ENCODE measurements around the gene TK2.

TK2 gene

DNA sequence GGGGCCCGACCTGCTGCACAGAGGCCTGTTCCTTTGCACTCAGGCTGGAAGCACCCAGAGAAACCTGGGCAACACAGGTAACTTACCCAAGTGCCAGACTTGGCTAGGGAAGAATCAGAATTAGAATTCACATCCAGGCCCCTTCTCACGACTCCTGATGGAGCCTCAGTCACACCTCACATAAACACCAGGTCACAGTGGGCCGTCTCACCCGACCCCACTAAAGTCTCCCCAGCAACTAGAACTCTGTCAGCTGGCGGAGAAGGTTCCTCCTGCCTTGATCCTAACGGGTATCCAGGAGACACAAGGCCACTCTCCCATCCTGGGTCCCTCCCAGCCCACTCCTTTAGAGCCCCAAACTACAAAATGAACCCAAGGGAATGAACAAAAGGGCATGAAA lies 6.4 kb downstream of the TK2 start:
- DNase-seq = no peak

DNA sequence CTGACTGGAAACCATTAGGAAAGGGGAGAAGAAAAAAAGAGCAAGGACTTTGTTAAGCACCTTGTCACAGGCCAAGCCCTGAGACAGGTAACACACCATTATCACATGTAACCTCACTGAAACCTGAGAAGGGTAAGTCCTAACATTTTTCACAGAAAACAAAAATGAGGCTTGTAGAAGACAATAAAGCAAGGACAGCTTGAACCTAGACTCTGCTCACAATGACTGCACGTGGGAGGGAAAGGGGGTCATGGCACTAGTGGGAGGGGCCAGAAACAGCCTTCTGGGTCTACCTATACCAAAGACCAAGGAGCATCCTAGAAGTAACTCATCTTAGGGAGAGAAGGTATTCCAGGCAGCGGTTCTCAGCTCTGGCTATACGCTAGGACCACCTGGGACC lies 7.5 kb downstream of the TK2 start:
- DNase-seq = no peak

DNA sequence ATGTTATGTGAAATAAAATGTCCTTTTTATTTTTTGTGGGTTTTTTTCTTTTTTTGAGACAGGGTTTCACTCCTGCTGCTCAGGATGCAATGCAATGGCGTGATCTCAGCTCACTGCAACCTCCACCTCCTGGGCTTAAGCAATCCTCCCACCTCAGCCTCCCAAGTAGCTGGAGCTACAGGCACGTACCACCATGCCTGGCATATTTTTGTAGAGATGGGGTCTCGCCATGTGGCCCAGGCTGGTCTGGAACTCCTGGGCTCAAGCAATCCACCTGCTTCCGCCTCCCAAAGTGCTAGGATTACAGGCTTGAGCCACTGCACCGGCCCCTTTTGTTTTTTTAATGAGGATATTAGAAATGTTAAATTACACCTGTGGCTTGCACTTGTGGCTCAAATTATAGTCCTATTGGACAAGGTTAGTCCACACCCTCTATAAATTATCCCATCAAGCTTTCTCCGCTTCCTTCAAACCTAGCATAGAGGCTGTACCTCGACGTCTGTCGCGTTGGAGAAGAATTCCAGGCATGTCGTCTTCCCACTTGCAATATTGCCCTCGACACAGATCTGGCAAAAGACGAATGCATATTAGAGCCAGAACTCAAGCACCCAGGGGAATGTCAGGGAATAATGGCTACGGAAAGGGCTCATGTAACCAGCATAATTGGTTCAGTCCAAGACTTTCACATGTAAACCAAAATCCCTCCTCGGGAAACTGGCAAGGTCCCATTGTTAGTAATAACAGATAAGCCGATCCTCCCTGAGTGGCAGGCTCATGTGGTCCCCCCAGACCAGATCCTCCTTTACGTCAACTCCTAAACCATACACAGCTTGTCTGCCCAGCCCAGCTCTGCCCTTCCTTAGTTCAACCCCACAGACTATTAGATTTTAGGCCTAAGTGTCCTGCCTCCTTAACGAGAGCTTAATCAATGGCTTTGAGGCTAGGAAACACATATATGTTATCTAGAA lies 8.2 kb downstream of the TK2 start:
- no peak for DNase-seq

DNA sequence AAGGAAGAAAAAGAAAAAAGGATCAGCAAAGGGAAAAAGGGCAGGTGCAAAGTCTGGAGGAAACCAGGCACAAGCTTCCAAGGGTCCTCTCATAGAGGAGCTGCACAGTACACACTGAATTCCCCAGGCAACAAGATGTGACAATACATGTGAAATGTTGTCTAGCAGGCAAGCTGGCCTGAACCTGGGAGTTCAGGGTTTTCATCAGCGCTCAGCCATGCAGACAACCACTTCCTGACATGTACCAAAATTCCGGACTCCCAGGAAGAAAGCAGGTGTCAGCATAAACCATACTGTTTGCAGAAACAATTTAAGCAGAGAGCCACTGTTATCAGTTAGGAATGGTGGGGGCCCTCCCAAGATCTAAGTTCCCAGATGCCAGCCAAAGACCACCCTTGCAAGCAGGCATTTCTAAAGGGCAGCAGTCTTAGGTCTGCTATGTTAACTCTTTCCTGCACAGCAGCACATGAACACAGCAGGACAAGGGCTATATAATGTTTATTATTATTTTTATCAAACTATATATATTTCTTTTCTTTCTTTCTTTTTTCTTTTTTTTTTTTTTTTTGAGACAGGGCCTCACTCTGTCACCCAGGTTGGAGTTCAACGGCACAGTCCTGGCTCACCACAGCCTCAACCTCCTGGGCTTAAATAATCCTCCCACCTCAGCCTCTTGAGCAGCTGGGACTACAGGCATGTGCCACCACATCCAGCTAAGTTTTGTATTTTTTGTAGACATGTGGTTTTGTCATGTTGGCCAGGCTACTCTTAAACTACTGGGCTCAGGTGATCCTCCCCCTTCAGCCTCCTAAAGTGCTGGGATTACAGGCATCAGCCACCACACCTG lies 10.1 kb downstream of the TK2 start:
- no peak for DNase-seq

DNA sequence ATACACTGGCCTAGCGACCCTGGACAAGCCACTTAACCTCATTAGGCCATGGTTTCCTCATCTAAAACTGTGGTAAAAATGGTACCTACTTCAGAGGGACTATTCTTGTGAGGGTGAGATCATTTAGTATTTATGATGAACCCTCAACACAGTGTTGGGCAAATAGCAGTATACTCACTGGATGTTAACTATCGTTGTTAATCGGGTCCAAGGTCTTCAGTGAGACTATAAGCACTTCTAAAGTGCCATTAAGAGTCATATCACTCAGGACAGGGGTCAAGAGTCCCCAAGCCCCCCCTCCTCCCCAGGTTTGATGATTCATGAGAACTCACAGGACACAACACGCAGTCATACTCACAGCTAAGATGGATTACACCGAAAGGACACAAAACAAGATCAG lies 11.0 kb downstream of the TK2 start:
- no peak for DNase-seq

DNA sequence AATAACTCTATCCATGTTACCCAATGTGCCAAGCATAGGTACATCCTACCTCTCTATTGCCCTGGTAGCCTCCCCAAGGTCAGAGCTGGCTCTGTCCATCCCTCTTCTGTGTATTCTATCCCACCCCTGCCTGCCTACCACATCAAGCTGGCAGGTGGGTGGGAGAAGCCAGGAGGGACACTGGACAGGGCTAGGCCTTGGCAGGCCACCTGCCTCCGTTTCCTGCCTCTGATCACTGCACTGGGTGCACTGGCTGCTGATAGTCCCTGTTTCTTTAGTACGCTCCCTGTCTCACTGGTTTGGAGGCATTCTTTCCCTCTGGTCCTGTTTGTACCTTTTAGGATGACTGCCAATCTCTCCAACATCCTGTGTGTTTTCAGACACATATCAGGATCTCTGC lies 12.7 kb downstream of the TK2 start:
- DNase-seq = no peak

DNA sequence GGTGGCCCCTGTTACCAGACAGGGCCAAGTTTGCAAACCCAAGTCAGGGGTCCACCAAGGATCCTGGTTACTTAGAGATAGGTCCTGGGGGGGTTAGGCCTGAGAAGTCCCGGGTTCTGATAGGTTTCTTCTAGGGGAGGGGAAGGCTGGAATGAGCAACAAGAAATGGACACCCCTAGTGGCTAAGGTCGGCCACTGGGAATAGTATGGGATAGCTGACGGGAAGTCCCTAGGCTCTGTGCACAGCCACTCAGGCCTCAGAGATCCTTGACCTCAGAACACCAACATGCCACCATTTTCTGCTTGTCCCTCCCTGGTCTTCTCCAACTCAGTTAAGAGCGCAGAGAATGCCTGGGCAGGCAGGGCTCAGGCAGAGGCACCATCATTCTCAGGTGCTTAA lies 13.4 kb downstream of the TK2 start:
- DNase-seq = no peak

DNA sequence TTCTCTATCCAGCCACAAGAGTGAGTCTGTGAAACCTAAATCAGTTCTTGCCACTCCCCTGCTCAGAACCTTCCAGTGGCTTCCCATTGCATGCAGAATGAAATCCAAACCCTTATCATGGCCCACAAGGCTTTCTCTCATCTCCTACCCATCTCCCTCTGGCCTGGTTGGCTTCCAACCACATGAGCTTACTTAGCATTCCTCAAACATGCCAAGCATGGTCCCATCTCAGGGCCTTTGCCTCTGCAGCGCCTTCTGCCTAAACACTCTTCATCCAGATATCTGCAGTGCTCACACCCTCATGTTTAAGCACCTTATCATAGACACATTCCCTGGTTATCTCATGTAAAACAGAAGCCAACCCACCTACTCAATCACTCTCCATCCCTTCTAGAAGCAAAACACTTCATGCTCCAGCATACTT lies 15.5 kb downstream of the TK2 start:
- DNase-seq = no peak

DNA sequence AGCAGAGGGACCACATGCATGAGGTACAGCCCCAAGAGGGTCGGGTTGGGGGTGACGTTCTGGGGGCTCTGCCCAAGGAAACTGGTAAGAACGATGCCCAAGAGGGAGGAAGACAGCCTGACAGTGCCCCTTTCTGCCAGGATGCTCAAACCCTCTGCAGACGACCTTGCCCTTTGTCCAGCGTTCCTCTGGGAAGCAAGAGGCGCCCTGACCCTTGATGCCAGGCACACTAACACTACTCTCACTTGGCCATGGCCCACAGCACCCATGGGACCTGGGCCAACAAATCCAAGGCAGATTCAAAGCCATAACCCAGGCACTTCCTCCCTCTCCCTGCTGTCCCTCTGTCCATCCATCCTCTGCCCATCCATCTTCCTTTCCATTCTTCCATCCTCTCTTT lies 20.4 kb downstream of the TK2 start:
- DNase-seq = no peak

DNA sequence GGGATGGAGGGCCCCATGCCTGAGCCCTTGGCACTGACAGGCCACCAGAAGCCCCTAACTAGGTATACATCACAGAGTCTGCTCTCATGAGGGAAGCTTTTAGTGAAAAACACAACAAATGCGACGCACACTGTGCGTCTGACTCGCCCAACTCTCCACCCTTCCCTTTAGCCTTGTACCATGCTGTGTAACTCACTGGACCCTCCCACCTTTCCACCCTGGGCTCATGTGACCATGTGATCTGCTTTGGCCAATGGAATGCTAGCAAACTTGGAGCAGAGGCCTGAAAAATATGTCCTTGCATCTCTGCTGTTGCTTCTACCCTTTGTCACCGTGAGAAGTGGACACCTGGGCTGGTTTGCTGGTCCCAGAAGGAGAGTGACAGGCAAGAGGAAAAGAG lies 21.6 kb downstream of the TK2 start:
- DNase-seq = no peak

DNA sequence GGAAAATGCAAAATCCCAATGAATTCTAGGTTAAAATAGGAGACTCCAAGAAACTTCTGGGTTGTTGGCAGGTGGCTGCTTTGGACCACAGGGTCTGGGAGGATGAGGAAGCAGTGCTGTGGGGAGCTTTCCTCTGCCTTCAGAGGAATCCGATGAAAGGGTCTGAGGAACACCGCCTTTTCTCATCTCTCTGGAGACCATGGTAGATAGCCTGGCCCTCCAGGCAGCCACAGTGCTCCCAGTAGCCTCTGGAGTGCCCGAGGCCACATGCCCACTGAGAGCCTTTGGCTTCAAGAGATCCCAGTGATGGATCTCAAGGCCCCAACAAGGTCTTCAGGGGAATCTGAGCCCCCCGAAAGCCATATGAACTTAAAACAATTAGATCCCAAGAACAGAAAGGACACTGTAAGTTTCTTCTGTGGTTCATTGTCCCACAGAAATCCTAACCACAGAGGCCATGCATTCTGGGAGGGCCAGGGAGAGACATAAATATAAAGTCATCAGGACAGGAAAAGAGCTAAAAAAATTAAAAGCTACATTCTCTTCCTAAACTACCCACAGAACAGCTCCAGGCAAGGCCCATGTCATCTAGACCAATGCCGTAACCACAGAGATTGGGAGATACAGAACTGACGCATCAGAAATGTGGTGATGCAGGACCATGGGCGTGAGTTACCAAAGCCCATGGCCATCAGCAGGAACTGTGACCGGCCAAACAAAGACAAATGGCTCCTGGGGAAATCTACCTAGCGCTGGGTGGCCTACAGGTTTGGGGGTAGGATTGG lies 24.3 kb downstream of the TK2 start:
- DNase-seq = no peak

DNA sequence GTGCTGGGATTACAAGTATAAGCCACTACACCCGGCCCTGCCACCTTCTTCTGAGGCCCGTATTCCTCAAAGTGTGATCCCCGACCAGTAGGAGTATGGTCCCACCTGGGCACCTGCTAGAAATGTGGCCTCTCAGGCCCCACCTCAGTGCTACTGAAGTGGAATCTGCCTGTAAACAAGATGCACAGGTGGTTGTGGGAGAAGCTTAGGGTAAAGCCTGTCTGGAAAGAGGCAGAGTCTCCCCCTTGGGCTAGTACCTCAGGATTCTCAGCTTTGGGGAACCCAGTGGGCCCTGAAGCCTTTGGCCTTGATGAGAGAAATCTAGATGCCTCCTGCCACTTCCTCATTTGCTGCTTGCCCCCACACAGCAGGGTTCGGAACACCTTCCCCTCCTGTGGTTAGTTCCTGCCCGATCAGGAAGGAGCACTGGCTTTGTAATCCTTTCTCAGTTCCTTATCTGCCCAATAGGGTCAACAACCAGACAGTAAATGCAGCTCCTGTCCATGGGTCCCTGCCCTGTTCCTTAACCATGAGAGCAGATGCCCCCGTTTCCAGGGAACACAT lies 25.2 kb downstream of the TK2 start:
- DNase-seq = peak; percentile 46

DNA sequence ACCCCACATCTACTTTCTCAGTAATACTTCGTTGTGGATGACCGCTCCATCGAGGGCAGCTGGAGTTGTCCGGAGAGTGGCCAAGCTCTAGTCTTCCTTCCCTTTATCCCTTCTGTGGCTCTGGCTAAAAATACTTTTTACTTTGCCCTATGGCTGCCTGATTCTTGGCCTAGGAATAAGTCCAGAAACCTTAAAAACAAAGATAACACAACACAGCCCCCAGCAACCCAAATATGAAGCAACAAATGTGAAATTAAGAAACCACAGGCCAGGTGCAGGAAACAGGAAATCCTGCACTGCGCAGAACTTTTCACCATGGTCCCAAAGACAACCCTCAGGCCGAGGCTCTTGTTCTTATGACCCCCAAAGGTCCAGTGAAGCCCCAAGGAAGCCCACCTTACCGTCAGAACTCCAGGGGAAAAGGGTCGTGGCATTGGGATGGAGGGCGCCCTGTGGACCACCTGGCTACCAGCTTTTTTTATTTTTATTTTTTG lies 26.0 kb downstream of the TK2 start:
- peak; percentile 64 for DNase-seq

DNA sequence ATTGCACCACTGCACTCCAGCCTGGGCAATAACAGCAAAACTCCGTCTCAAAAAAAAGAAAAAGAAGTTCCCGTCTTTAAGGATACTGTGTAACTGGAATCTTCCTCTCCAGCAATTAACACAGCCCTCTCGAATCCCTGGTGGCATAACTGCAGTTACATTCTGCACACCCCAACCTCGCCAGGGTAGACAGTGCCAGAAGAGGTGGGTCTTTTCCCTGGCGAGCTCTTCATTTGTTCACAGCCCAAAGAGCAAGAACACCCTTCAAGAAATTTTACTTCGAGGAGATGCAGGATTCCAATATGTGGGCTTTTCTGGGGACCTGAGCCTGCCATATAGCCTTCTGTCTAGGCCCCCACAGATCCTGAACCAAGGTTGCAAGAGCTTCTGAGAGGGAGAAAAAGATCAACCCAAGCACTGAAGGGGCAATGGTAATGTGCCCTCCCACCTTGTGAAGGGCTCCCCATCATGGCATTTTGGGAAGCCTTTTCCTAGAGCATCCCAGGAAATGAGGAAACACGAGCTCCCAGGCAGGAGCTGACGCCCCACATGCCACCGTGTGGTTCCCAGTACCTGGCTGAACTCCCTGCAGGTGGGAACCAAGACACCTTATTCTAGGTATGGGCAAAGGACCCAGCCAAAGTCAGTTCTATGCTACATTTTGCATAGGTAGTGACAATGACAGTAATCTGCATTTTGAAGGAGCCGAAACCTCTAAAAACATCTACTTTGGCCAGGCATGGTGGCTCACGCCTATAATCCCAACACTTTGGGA lies 26.9 kb downstream of the TK2 start:
- DNase-seq = no peak

DNA sequence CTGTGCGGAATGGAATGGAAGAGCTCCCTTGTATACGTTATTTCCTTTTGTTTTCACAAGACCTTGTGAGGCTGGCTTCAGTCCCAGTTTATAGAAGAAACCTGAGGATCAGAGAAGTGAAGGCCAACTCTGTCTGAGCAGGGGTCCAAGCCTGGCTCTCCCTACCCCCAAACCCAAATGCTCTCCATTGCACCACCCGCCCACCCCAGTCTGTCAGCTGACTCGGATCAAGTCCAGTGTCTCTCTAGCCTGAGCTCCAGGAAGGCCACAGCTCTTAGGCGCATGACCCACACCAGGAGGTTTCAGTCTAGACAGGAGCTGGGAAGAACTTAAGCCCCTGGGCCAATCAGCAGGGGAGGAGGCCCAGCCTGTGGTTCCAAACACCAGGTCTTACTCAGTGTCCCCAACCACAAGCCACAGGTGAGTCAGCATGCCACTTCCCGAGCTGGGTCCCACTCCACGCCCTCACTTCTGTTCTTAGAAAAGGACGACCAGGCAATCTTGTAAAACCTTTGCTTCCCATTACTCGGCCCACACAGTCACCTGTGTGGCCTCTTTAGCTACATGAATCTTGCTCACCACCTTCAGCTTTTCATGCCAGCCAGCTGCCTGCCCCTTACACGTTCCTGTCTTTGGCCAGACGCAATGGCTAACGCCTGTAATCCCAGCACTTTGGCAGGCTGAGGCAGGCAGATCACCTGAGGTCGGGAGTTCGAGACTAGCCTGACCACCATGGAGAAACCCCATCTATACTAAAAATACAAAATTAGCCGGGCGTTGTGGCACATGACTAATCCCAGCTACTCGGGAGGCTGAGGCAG lies 27.8 kb downstream of the TK2 start:
- peak; percentile 83 for DNase-seq

DNA sequence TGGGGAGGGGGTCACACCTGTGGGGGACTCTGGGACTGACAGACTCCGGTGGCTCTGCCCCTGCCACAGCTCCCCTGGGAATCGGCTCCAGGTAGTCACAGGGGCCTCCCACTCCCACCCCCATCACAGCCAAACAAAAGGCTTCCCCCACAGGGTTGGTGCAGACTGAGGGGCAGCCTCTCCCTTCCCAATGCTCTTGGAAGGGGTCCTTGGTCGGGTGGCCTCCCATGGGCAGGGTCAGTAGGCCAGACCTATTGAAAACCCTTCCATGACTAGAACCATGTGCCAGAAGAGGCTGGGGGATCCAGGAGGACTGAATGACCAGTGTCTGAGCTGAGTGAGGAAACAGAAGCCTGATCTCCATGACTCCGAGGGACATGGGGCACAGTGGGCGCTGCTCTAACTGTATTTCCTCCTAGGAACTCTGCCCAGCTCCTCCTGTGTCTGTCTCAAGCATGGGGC lies 28.6 kb downstream of the TK2 start:
- no peak for DNase-seq

DNA sequence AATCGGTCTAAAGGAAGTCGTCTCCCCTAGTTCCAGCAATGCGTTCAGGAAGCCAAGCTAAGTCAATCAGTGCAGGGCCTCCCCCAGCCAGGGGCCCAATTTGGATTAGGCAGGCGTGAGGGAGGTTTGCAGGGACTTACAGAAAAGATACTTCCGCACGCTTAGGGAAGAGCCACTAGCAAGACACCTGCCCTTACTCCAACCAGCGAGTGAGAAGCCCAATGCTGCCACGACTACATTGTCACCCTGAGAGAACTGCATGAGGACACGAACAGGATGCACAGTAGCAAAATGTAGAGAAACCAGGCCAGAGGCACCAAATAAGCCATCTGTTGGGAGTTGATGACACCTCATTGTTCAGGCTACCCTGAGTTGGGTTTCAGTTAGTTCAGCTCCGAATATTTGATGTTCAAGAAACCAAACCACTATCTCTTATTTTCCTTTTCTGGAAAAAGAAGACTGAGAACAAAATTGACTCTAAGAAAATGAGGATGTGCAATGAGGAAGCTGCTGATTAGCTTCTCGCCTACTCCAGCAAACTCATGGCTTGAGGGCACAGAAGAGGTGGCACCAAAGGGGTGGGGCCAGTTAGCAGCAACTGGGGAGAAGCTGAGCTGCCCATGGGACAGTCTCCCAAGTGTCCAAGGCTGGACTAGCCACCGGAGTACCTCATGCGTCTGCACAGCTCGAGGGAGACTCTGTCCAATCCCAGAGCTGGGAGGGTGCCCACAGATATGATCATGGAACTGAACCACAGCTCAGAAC lies 29.3 kb downstream of the TK2 start:
- DNase-seq = no peak

DNA sequence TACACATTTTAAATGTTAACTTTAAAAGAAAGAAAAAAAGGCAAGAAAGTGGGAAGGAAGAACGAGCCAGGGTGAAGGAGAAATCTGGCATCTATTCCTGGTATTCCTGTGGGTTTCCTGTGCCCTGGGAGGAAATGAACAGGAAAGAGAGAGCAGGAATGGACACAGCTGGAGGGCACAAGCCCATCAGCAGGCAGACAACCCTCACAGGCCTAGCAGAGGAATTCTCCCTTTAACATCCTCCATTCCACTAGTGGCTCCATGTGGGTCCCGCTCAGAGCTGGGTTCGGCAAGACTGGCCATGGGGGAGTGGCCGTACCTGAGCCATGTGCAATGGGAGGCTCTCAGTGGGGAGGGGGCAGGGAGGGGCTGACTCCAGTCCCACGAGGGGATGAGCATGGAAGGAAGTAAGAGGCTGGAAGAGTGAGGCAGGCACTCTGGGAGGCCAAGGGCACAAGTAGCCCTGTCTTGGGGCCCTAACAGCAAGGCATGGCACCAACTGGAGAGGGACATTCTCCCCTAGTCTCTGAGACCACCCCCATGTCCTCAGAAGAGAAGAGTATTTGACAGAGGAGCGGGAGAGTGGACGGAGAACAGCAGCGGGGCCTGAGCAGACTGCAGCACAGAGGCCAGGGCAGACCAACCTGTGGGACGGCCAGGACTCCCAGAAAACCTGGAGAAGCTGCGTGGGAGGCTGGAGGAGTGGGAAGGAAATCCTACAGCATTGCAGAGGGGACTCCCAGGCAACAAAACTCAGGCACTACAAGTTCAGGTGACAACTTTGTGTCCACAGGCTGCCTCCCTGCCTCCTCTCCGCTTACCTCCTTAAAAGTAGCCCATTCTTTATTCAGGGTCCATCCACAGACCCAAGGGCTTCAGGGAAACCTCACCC lies 30.2 kb downstream of the TK2 start:
- DNase-seq = no peak

All from CD4-positive, alpha-beta T cell treated with Interleukin-10 for 1 hour (primary cell).